Activated naive CD4-positive, alpha-beta T cell (primary cell): ENCODE data around the gene GAS7.

Experiments
- DNase-seq, 4 experiments: peaks; one replicate each; lab custom pipeline; 2025; lab: John Stamatoyannopoulos, UW

Gene GAS7

DNA sequence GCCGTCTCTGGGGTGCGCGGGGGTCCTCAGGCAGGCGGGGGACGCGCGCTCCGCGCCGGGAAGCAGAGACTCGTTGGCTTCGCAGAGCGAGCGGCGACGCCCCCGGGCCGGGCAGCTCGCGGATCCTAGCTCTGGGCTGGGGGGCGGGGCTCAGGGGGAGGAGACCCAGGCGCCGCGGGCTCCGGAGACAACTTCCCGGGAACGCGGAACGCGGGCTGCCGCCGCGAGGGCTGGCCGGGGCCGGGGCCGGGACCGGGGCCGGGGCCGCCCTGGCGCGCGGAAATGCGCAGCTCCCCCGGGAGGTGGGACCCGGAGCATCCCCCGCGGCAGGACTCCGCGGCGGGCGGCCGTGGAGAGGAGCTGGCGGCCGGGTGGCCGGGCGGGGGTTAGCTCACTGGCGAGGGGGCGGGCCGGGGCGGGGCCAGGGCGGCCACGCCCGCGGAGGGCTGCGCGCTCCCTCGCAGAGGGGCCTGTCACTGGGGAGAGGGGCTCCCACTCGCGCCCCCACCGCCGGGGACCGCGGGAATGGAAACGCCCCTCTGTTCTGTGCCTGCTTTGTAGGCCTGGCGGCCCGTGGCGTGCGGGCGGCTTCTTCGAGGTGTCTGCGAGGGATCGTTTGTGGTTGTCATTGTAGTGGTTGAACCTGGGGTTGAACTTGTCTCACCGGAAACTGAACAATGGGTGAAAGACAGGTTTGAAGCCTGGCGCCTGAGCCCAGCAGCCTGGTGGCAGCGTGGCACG, at the start of gene GAS7:
Gene GAS7, minus strand, starts transcription at position 98 of the 741 bp plus-strand sequence.
- DNase-seq = peak in 1 of 4 experiments; percentile 8

DNA sequence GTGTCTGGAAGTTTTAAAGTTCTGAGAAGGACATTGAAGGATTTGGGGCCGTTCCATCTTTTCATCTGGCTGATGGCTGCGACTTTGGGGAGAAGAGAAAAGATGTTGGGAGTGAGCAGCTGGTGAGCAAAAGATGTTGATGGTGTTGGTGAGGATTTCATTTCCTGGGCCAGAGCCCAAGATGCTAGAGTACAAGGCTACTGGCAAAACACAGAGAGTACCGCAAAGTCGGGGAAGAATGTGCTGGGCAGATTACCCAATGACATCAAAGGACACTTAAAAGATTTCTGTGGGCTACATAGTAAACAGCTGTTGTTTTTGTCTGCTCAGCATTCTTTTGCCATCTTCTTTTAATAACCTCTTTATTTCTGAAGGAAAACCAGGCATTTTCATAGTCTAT, 49.4 kb upstream of the GAS7 start:
- no peak for DNase-seq

DNA sequence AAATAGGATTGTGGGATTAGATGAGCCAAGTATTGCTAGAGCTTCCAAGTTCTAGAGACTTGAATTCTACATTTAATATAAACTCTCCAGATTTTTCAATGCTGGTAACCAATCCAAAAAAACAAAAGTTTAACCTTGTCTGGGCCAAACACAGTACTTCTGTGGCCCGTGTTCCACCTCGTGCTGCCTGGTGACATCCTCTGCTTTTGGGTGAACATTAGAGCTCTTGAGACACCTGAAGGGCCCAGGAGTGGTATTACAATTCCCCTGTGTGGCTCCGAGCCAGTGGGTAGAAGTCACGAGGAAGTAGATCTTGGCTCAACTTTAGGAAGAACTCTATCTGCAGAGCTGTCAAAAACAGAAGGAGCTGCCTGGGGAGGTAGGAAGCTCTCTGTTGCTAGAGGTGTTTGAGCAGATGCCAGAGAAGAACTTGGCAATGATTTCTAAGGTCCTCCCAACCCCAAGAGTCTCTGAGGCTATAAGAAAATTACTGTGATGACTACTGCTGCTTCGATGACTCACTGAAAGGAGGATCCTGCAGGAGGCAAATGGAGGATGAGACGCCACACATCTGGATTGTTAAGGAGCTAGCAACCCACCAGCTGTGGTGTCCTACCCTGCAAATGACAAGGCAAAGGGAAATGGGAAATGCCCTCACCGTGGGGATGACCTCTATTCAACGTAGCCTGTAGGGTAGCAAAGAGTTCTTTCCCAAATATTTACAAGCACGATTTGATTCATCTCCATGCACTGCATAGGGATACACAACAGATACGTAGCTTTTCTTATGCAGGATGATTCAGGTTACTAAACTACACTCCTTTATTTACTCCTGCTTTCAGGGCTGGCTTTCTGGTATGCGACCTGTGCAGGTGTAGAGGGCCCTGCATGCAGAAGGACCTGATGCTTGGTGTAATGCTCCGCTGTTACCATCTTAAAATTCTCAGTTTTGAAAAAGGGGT, 45.8 kb upstream of the GAS7 start:
- DNase-seq = no peak

DNA sequence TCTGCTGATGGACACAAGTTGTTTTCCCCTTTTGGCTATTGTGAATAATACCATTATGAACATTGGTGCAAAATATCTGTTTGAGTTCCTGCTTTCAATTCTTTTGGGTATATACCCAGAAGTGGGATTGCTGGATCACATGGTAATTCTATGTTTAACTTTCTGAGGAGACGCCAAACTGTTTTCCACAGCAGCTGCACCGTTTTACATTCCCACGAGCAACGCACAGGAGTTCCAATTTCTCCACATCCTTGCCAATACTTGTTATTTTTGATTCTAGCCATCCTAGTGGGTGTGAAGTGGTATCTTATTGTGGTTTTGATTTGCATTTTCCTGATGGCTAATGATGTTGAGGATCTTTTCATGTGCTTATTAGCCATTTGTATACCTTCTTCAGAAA, 43.4 kb upstream of the GAS7 start:
- DNase-seq = no peak

DNA sequence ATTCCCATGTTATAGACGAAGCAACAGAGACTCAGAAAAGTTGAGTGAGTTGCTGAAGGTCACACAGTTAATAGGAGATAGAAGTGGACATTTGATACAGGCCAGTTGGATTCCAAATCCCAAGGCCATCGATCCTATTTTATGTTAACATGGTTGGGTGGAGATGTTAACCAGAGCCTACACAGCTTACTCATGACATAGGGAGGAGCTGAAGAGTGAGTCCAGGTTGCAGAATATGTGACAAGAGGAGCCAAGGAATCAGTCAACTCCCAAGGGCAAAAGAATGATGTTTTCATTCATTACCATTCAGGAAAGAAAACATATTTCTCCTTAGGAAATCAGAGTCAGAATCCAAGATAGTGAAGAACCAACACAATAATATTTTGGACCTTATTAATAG, 40.3 kb upstream of the GAS7 start:
- no peak for DNase-seq

DNA sequence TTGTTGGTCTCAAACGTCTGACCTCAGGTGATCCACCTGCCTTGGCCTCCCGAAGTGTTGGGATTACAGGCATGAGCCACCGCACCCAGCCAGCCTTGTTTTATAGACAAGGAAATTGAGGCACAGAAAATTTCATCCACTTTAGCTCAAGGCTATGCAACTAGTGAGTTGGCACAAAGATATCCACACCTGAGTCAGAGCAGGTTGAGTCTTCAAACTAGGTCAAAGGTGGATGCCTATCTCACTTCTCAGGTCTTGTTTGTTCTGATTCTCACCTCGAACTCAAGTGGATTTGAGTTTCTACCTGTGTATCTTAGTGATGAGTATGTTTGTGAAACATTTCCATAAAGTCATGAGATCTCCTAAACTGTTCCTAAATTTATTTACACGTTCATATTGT, 35.6 kb upstream of the GAS7 start:
- no peak for DNase-seq

DNA sequence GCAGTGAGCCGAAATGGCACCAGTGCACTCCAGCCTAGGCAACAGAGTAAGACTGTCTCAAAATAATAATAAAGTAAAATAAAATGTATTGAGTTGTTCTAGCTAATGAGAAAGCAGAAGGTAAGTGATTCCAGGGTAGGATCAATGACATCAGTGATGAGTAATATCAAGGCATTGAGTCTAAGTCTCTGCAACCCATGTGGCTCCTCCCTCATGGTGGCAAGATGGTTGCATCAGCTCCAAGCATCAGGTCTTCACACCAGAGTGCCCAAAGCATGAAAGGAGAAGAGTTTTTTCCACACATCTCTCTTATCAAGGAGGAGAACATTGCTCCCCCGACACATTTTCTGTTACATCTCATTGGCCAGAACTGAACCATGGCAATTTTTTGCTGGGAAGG, 34.8 kb upstream of the GAS7 start:
- DNase-seq = no peak

DNA sequence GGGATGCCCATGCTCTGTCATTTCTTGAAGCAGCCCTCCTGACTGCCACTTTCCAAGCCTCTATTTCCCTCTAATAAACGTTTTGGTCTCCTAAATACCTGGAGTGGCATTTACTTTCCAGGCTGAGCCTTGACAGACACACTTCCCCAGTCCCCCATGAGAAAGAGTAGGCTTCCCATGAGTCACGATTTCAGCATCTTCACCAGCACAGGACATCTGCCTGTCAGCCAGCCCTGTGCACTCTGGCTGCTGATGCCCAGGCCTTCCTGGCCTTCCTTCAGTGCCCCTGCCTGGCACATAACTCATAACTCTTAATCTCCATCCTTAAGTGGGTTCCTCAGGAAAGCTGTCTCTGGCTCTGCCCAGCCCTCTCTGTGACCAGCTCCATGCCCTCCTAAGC, 30.8 kb upstream of the GAS7 start:
- no peak for DNase-seq

DNA sequence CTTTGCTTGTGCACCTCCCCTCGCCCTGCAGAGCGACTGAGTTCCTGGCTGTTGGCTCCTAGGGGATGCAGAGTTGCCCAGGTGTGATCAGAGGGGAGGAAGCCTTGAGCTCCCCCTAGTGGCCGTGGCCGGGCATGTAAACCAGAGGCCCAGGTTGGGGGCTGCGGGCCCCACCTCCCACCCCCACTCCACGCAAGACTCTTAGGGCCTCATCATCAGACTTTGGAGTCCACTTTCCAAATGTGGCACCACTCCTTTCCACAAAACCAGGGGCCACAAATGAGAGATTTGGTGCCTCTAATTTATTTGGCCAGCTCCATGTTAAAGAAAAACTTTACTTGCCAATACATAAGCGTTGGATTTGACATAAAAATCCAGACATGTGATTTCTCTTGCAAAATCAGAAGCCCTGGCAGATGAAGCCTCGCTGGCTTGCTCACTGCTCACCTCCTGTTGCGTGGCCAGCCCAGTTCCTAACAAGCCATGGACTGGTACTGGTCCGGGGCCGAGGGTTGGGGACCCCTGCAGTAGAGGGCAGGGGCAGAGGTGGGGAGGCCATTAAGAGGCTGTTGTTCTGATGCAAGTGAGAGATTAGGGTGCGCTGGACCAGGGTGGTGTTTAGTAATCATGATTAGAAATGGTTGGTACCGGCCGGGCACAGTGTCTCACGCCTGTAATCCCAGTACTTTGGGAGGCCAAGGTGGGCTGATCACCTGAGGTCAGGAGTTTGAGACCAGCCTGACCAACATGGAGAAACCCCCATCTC, 28.7 kb upstream of the GAS7 start:
- DNase-seq = peak in 2 of 4 experiments; percentile 13 to 34

DNA sequence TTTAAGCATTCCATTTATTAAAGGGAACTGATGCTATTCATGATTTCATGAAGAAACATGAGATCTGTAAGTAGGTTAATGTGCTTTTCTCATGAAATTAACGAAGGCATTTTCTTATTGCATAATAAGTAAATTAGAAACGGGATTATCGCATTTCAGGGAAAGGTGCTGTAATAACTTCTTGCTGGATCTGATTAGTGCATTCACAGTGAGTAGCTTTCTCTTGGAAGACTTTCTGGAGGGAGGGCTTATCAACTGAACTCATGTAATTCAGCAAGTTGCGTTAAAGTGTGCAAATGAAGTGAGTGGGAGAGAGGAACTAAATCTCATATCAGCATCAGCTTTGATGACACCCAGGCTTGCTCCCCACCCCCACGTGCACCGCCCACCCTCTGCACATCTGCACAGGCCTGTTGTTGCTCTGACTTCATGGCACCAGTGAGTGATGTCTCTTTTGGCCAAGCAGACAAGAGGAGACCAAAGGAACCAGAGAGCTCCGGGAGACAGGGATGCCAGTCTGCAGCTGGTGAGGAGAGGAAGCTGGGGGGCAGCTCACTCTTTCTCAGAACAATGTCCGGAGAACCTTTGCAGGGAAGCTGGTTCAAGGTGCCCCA, 26.3 kb upstream of the GAS7 start:
- DNase-seq = no peak

DNA sequence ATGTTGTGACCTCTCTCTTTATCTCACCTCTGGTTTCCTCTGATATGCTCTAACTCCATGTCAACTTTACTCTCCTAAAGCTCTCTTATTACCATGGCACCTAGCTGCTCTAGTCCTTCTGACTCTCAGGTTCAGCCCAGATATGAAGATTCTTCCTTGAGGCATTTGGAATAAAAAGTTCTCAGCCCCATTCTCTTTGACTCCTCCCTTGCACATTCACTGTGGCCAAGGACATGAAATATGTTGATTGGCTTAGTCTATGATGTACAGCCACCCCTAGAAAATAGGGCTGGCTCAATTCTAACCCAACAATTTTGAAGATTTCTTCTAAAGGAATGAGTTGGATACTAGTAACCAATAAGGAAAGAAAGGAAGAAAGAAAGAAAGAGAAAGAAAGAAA, 20.8 kb upstream of the GAS7 start:
- no peak for DNase-seq

DNA sequence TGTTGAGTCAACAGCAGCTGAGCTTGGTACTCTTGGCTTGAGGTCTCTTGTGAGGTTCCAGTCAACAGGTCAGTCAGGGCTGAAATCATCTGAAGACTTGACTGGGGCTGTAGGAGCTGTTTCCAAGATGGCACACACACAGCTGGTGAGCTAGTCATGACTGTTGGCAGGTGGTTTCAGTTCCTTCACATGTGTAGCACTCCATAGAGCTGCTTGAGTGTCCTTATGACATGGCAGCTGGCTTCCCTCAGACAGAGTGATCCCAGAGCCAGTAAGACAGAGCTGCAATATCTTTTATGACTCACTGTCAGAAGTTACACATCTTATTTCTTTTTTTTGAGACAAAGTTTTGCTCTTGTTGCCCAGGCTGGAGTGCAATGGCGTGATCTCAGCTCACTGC, 19.5 kb upstream of the GAS7 start:
- no peak for DNase-seq

DNA sequence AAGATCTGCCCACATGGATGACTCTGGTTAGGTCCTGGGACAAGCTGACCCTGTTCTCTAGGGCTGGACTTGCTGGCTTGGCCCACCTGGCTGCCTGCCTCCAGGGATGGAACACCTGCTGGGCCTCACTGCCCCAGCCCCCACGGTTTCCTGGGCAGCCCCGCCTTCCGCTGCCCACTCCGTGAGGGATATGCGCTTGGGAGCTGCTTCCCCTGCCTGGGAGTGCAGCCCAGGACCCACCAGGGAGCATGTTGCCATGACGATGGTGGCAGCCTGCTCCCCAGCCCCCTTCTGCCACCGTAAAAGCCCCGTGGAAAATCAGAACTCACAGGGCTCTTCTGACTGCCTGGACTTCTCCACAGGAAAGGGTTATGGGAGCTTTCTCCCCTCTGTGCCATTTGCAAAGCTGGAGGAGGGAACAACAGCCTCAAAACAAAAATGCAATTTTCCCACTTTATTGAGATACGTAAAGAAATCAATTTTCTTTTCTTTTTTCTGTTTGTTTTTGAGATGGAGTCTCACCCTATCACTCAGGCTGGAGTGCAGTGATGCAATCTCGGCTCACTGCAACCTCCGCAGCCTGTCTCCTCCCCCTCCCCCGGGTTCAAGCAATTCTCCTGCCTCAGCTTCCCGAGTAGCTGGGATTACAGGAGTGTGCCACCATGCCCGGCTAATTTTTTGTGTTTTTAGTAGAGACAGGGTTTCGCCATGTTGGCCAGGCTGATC, 18.0 kb upstream of the GAS7 start:
- no peak for DNase-seq

DNA sequence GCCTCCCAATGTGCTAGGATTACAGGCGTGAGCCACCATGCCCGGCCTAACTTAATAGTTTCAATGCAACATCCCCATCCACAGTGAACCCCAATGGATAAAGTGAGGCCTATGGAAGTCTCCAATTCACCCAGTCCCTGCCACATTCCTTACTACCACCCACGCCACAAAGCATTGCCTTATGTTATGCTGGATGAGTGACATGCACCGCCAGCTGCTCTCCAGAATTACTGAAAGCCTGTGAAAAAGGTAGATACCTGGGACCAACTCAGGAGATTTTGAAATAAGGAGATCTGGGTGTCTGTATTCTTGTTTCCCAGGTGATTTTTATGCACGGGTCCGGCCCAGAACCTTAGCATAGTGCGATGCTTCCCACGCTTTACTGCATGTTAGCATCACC, 16.9 kb upstream of the GAS7 start:
- no peak for DNase-seq

DNA sequence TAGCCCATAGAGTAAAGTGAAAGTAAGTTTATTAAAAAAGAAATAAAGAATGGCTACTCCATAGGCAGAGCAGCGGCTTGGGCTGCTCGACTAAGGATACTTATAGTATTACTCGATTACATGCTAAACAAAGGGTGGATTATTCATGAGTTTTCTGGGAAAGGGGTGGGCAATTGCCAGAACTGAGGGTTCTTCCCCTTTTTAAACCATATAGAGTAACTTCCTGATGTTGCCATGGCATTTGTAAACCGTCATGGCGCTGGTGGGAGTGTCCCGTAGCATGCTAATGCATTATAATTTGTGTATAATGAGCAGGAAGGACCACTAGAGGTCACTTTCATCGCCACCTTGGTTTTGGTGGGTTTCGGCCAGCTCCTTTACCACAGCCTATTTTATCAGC, 13.3 kb upstream of the GAS7 start:
- no peak for DNase-seq

DNA sequence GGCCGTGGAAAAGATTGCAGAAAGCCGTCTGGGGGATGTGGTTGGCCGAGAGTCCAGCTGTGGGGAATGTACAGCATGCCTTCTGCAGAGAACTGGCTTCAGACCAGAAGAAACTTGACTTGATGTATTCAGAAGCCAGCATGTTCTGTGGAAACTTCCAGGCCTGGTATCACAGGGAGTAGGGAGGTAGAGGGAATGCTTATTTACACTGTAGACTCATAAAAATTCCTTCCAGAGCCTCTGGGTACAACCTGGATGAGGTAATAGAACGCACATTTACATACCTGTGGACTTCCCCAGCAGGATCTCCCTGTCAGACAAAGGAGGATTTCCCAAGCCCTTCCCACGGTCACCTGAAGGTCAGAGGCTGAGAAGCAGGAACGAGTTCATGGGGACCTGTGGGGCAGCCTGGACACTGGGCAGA, 11.8 kb upstream of the GAS7 start:
- no peak for DNase-seq

DNA sequence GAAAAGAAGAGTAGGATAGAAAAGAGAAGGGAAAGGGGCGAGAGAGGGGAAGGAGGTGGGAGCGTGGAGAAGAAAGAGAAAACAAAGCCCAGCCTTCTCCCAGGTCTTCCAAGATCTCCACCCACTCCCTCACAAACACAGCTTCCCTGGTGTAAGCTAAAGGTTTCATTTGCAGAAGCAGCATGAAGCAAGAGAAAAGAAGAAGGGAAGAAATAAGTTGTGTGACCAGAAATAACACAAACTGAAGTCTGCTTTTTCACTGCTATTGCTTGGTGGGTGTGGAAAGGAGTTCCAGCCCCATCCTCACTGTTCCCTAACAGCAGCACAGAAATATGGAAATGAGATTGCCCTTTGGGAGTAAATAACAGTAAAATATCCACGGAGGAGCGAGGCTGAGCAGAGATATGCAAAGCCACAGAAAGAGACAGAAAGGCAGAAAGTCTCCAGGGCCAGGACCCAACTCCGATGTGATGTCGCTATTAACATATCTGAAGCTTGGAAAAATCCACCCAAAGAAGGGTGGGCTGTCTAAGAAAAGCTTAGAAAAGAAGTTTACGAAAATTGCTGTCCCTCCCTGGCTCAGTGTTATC, 10.3 kb upstream of the GAS7 start:
- no peak for DNase-seq

DNA sequence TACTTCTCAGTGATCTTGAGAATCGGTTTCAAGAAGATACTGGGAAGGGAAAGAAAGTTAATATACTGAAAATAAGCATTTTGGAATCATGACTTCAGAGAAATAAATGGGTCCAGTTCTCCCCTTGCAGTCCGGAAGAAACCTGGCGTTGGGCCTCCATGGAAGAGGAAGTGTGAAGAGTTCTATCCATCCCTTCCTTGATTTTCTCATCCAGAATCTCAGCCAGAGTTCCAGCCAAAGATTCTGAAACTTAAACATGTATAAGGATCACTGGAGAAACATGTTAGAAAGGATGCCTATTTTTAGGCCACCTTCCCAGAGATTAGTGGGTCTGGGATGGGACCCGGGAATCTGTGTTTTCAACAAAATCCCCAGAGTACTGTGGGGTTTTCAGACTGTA, 8.7 kb upstream of the GAS7 start:
- DNase-seq = no peak

DNA sequence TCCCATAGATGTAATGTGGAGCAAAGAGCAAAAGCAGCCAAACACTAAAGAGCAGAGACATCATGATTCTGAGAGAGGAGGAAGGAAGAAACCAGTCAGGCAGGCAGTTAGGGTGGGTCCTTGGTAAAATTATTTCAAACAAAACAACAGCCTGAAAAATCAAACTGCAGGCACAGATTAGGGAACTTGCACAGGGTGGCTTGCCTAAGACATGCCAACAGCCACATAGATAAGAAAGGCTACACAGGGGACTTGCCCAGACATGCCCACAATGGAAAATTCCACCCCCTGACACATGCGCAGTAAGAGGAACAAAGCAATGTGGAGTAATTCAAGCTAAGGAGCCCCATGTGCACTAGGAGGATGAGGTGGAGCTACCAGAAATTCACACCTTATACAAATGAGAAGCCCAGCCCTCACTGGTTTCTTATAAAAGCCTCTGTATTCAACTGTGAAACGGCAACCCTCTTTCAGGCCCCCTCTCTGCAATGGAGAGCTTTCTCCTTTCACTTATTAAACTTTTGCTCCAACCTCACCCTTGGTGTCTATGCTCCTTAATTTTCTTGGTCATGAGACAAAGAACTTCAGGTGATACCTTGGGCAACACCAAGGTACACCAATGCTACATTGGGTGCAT, 7.3 kb upstream of the GAS7 start:
- DNase-seq = no peak

DNA sequence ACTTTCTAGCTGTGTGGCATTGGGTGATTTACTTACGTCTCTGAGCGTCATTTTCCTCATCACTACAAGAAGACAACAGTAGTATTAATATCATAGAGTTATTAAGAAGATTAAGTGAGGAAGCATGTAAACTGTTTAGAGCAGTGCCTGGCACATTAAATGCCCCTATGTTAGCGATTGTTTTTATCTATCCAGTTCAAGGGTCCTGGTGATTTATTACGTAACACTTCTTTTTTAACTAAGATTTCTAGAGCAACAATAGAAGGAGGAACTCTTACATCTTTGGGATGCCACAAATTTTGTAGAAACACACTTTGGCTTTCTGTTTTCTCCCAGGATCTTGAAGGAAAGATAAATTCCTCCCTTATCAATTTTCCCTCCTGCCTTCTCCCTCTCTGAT, 3.3 kb upstream of the GAS7 start:
- DNase-seq = no peak

DNA sequence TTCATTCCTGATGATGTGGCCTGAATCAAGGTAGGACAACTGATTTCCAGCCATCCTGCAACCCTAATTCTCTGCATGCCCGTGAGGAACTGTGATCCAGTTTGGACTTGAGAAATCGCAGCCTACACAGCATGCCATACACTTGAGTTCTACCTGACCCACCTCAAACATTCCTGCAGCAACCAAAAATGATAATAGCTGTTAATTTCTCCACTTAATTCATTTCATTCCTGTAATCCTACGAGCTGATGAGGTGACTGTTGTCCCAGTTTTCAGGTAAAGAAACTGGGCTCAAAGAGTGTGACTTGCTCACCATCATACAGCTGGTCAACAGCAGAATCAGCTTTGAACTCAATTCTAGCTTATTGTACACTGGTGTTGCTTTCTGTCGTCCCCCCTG, 2.2 kb upstream of the GAS7 start:
- no peak for DNase-seq
